ENCODE measurements around the gene PROSER3. TPM values are rescaled to one million over a fixed set of nuclear protein-coding genes. Genes with fewer than 3 reads are reported as not detected.

Gene PROSER3
- total and polyA plus RNA-seq, 2 of the 13 experiments (the other 11 are each of a cell fraction or from before 2014, with no cell fraction given) = 5.1 to 5.7 TPM

DNA sequence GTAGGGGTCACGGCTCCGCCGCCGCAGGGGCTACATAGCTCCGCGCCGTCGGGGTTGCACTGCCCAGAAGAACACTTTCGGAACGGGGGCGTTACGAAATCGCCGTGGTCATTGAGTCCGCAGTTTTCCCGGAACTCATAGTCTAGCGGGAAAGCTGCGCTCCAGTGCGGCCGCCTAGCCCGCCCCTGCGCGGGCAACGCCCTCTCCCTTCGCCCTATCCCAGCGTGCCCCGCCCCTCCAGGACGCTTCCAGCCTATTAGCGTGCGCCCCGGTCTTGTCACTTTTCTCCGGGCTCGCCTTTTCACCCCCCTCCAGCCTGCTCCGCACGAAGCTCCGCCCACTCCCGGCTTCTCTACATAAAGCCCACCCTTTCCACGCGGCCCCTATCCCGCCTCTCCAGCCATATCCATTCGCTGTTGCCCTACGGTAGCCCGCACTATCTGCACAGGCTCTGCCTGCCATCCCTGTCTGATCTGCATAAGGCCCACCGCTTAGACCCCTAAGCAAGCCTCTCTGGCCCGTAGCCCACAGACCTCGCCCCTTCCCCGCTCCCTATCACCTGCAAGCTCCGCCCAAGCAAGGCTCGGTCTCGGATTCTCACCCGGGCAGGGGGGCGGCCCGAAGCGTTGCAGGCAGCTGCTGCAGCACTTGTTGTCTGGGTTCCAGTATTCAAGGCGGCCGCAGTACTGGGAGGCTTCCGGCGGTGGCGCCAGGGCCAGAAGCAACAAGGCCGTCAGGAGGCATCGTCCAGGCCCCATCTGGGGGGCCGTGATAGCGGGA lies 17.4 kb upstream of the PROSER3 start (continued):
- TF ChIP-seq, protein P1, sequence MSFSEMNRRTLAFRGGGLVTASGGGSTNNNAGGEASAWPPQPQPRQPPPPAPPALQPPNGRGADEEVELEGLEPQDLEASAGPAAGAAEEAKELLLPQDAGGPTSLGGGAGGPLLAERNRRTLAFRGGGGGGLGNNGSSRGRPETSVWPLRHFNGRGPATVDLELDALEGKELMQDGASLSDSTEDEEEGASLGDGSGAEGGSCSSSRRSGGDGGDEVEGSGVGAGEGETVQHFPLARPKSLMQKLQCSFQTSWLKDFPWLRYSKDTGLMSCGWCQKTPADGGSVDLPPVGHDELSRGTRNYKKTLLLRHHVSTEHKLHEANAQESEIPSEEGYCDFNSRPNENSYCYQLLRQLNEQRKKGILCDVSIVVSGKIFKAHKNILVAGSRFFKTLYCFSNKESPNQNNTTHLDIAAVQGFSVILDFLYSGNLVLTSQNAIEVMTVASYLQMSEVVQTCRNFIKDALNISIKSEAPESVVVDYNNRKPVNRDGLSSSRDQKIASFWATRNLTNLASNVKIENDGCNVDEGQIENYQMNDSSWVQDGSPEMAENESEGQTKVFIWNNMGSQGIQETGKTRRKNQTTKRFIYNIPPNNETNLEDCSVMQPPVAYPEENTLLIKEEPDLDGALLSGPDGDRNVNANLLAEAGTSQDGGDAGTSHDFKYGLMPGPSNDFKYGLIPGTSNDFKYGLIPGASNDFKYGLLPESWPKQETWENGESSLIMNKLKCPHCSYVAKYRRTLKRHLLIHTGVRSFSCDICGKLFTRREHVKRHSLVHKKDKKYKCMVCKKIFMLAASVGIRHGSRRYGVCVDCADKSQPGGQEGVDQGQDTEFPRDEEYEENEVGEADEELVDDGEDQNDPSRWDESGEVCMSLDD (CRISPR knock-in tag; IDR thresholded peaks at IDR 0.05; ENCODE audit: borderline replicate concordance) = no peak
- no peak for TF ChIP-seq ZNF552 (CRISPR knock-in tag; IDR thresholded peaks at IDR 0.05; ENCODE audit: borderline replicate concordance)
- TF ChIP-seq, protein P2, sequence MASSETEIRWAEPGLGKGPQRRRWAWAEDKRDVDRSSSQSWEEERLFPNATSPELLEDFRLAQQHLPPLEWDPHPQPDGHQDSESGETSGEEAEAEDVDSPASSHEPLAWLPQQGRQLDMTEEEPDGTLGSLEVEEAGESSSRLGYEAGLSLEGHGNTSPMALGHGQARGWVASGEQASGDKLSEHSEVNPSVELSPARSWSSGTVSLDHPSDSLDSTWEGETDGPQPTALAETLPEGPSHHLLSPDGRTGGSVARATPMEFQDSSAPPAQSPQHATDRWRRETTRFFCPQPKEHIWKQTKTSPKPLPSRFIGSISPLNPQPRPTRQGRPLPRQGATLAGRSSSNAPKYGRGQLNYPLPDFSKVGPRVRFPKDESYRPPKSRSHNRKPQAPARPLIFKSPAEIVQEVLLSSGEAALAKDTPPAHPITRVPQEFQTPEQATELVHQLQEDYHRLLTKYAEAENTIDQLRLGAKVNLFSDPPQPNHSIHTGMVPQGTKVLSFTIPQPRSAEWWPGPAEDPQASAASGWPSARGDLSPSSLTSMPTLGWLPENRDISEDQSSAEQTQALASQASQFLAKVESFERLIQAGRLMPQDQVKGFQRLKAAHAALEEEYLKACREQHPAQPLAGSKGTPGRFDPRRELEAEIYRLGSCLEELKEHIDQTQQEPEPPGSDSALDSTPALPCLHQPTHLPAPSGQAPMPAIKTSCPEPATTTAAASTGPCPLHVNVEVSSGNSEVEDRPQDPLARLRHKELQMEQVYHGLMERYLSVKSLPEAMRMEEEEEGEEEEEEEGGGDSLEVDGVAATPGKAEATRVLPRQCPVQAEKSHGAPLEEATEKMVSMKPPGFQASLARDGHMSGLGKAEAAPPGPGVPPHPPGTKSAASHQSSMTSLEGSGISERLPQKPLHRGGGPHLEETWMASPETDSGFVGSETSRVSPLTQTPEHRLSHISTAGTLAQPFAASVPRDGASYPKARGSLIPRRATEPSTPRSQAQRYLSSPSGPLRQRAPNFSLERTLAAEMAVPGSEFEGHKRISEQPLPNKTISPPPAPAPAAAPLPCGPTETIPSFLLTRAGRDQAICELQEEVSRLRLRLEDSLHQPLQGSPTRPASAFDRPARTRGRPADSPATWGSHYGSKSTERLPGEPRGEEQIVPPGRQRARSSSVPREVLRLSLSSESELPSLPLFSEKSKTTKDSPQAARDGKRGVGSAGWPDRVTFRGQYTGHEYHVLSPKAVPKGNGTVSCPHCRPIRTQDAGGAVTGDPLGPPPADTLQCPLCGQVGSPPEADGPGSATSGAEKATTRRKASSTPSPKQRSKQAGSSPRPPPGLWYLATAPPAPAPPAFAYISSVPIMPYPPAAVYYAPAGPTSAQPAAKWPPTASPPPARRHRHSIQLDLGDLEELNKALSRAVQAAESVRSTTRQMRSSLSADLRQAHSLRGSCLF (CRISPR knock-in tag; IDR thresholded peaks at IDR 0.05; ENCODE audit: borderline replicate concordance) = no peak
- TF ChIP-seq ZNF264 (CRISPR knock-in tag; IDR thresholded peaks at IDR 0.05) = no peak
- peak; percentile 10; the same call in 1 of the 2 replicates for TF ChIP-seq ZNF589 (CRISPR knock-in tag; conservative IDR thresholded peaks at IDR 0.05)
- TF ChIP-seq, protein P3, sequence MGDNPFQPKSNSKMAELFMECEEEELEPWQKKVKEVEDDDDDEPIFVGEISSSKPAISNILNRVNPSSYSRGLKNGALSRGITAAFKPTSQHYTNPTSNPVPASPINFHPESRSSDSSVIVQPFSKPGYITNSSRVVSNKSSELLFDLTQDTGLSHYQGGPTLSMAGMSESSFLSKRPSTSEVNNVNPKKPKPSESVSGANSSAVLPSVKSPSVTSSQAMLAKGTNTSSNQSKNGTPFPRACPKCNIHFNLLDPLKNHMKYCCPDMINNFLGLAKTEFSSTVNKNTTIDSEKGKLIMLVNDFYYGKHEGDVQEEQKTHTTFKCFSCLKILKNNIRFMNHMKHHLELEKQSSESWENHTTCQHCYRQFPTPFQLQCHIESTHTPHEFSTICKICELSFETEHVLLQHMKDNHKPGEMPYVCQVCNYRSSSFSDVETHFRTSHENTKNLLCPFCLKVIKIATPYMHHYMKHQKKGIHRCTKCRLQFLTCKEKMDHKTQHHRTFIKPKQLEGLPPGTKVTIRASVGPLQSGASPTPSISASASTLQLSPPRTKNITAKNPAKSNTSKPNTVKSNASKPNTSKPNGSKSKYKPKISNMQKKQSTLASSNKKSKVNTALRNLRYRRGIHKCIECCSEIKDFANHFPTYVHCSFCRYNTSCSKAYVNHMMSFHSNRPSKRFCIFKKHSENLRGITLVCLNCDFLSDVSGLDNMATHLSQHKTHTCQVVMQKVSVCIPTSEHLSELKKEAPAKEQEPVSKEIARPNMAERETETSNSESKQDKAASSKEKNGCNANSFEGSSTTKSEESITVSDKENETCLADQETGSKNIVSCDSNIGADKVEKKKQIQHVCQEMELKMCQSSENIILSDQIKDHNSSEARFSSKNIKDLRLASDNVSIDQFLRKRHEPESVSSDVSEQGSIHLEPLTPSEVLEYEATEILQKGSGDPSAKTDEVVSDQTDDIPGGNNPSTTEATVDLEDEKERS (CRISPR knock-in tag; IDR thresholded peaks at IDR 0.05) = no peak
- peak; percentile 72; the same call in 1 of the 2 replicates for TF ChIP-seq POGZ (CRISPR knock-in tag; IDR thresholded peaks at IDR 0.05)
- TF ChIP-seq ZNF24 (IDR thresholded peaks at IDR 0.05) = no peak
- 0 out of 2 replicates have a peak, but pooled peaks have one; percentile 9 for TF ChIP-seq KLF12 (CRISPR knock-in tag; IDR thresholded peaks at IDR 0.05; ENCODE audit: borderline replicate concordance)
- TF ChIP-seq ERF (CRISPR knock-in tag; IDR thresholded peaks at IDR 0.05) = peak; percentile 76
- TF ChIP-seq ZNF558 (CRISPR knock-in tag; IDR thresholded peaks at IDR 0.05; ENCODE audit: borderline replicate concordance) = no peak
- TF ChIP-seq ZNF34 (CRISPR knock-in tag; IDR thresholded peaks at IDR 0.05; ENCODE audit: borderline replicate concordance) = no peak; the same call in 1 of the 2 replicates
- peak; percentile 13; the same call in 1 of the 2 replicates for TF ChIP-seq ZNF703 (CRISPR knock-in tag; IDR thresholded peaks at IDR 0.05; ENCODE audit: borderline replicate concordance)
- TF ChIP-seq ZNF367 (CRISPR knock-in tag; IDR thresholded peaks at IDR 0.05; ENCODE audit: borderline replicate concordance) = no peak
- no peak for TF ChIP-seq CHCHD3 (CRISPR knock-in tag; IDR thresholded peaks at IDR 0.05)
- TF ChIP-seq ONECUT2 (CRISPR knock-in tag; IDR thresholded peaks at IDR 0.05) = no peak
- no peak for TF ChIP-seq ZNF3 (CRISPR knock-in tag; IDR thresholded peaks at IDR 0.05)
- TF ChIP-seq STAT5B (CRISPR knock-in tag; IDR thresholded peaks at IDR 0.05) = no peak
- TF ChIP-seq HMG20A (CRISPR knock-in tag; IDR thresholded peaks at IDR 0.05; ENCODE audit: borderline replicate concordance) = no peak

All from HepG2 (cell line).